BJ (cell line): Measurements from ENCODE around the gene CHN2. TPM values are rescaled to one million over a fixed set of nuclear protein-coding genes. Genes with fewer than 3 reads are reported as not detected.

ENCODE experiments used
- CTCF ChIA-PET: fragments of 350-600 bp; formaldehyde crosslinking; extraction: SDS; loops from one replicate; lab custom pipeline; 2021; ENCODE audit warnings: antibody characterized with exemption, inconsistent platforms; lab: Yijun Ruan, JAX
- POLR2A ChIA-PET: fragments of 300-600 bp; sonication (Branson Sonifier 250); formaldehyde crosslinking; extraction: SDS; loops from one replicate; lab custom pipeline; 2021; ENCODE audit warnings: antibody characterized with exemption; lab: Charles Lee
- DNase-seq: peaks from one replicate; pipeline ENCODE4 v3.0.0-alpha.2; 2011; ENCODE audit warnings: low read depth
- H3K27me3 ChIP-seq: 2 replicates; pipeline ENCODE4 v1.6.0; 2011; ENCODE audit warnings: low read length; ENCODE audit not compliant: control insufficient read depth, insufficient read depth
- H3K36me3 ChIP-seq: 2 replicates; pipeline ENCODE4 v1.5.1; 2011; ENCODE audit warnings: low read length; ENCODE audit not compliant: control insufficient read depth, insufficient read depth
- H3K4me3 ChIP-seq: 2 replicates; pipeline ENCODE4 v1.5.1; 2011; ENCODE audit warnings: low read depth, mild to moderate bottlenecking, control low read depth, low read length
- polyA plus RNA-seq: library from polyadenylated mRNA; depleted of rRNA; stranded (reverse); fragments of >200 nt; gene quantifications from 2 replicates; pipeline ENCODE4 v1.2.3, GENCODE V29; 2011
- TF ChIP-seq, protein P1 (sequence below): IDR thresholded peaks from 2 replicates; pipeline ENCODE4 v1.5.1; 2011; ENCODE audit warnings: low read depth, mild to moderate bottlenecking, control low read depth, inconsistent platforms, low read length, moderate library complexity; ENCODE audit not compliant: insufficient read depth

The CHN2 gene
- polyA plus RNA-seq, 1 experiment, result not detected

DNA sequence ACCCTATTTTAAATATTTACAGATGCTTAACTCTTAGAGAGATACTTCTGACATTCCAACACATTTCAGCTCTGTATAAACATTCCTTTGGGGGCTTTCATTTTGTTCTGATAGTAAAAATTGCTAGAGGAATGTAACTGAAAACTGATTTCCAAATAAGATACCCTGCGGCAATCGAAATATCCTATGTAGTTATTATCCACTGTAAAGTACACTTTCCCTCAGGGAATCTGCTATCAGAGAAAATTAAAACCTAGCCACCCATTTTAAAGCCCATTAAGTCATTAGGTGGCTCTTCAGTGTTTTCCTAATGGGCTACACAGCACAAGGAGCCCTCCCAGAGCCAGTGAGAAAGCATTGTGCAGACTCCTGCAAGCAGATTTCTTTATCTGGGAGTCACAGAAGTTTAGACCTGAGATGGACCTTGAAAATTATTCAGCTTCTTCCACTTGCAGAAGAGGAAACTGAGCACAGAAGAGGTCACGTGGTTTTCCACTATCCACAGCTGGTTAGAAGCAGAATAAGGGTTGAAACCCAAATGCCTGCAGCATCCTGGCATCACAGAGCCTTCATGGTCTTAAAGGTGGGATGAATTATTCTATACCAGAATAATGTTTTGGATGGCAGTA, 35.7 kb upstream of the CHN2 start:
- no peaks in the 10 kb centered on the region for H3K36me3 ChIP-seq
- H3K4me3 ChIP-seq, result no peak overlapping the region
- ChIA-PET CTCF (interaction anchor here (2.1 kb wide), 1 partner anchor 30 kb away, joined by 7 read pairs; no protein-coding TSS in a partner anchor), POLR2A (no interaction called here)
- DNase-seq, result no peak
- H3K27me3 ChIP-seq, result no peaks in the 10 kb centered on the region
- TF ChIP-seq, protein P1, sequence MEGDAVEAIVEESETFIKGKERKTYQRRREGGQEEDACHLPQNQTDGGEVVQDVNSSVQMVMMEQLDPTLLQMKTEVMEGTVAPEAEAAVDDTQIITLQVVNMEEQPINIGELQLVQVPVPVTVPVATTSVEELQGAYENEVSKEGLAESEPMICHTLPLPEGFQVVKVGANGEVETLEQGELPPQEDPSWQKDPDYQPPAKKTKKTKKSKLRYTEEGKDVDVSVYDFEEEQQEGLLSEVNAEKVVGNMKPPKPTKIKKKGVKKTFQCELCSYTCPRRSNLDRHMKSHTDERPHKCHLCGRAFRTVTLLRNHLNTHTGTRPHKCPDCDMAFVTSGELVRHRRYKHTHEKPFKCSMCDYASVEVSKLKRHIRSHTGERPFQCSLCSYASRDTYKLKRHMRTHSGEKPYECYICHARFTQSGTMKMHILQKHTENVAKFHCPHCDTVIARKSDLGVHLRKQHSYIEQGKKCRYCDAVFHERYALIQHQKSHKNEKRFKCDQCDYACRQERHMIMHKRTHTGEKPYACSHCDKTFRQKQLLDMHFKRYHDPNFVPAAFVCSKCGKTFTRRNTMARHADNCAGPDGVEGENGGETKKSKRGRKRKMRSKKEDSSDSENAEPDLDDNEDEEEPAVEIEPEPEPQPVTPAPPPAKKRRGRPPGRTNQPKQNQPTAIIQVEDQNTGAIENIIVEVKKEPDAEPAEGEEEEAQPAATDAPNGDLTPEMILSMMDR, result no peak

DNA sequence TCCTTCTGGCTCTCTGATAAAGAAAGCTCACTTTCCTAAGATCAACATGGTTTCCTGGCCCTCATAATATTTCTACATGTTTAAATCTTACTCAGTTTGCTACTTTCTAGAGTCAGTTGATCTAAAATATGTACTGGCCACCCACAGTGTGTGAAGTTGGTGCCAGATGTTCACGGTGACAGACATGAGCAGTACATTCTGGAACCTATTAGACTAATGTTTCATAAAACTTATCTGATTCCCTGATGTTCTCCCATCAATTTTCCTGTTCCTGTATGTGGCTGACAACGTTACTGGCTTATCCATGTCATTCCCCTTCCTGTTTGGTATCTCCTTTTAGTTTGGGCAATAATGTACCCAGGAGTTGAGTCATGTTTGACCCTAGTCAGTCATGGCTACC, 34.5 kb upstream of the CHN2 start:
- no peaks in the 10 kb centered on the region for H3K27me3 ChIP-seq
- no peak for DNase-seq
- TF ChIP-seq, protein P1, result no peak
- CTCF ChIA-PET, result no interaction called here
- no peak overlapping the region for H3K4me3 ChIP-seq
- H3K36me3 ChIP-seq, result no peaks in the 10 kb centered on the region
- POLR2A ChIA-PET, result no interaction called here

DNA sequence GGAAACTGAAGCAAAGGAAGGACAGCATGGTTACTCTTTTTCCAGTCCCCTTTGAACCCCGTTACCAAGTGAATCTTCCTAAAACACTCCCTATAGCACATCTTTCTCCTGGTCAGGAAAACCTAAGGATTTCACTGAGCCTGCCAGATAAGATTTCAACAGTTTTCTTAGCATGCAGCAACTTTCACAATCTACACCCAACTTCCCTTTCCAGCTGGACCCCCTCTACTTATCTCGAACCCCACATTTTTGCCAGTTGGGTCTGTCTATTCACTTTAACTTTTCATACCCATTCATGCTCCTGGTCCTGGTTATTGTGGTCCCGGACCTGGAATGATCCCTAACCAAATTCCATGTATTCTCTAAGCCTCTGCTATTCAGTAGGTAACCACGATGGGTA, 33.3 kb upstream of the CHN2 start:
- POLR2A ChIA-PET, result no interaction called here
- Histone ChIP-seq H3K4me3 (no peak overlapping the region), H3K27me3 (no peaks in the 10 kb centered on the region), H3K36me3 (no peaks in the 10 kb centered on the region)
- no peak for DNase-seq
- TF ChIP-seq, protein P1, result no peak
- CTCF ChIA-PET, result no interaction called here

DNA sequence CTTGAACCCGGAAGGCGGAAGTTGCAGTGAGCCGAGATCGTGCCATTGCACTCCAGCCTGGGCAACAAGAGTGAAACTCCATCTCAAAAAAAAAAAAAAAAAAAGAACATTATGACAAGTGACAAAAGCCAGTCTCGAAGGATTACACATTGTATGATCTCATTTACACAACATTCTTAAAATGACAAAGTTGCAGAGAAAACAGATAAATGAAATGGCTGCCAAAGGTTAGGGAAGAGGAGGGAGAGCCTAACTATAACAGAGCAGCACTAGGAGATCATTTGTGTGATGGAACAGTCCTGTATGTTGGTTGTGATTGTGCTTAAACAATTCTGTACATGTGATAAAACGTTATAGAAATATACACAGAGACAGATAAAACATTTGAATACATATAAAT, 32.0 kb upstream of the CHN2 start:
- DNase-seq, result no peak

DNA sequence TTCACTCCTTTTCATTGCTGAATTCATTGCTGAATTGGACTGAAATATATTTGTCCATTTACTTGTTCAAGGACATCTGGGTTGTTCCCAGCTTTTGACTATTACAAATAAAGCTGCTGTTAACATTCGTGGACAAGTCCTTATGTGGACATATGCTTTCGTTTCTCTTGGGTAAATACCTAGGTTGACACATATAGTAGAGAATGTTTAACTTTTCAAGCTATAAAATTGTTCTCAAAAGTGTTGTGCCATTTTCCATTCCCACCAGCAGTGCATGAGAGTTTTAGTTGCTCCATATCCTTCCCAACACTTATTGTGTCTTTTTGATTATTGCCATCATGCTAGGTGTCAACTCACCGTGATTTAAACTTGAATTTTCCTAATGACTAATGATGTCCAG, 30.7 kb upstream of the CHN2 start:
- CTCF ChIA-PET, result no interaction called here
- TF ChIP-seq, protein P1, result no peak
- POLR2A ChIA-PET, result no interaction called here
- Histone ChIP-seq H3K36me3 (no peaks in the 10 kb centered on the region), H3K4me3 (no peak overlapping the region), H3K27me3 (no peaks in the 10 kb centered on the region)
- DNase-seq, result no peak

More for the DNA sequence above, 32.0 kb upstream of the CHN2 start:
- Histone ChIP-seq H3K27me3 (no peaks in the 10 kb centered on the region), H3K36me3 (no peaks in the 10 kb centered on the region), H3K4me3 (no peak overlapping the region)
- ChIA-PET POLR2A (no interaction called here), CTCF (no interaction called here)
- TF ChIP-seq, protein P1, result no peak
